DMS53 treated with DMSO at 0.1 percent for 48 hours (cell line): Measurements from ENCODE around the gene SPTB.

Source experiments
- DNase-seq: peaks from one replicate; lab custom pipeline; 2025; ENCODE audit not compliant: unreplicated experiment; lab: John Stamatoyannopoulos, UW

The SPTB gene

GRCh38 chr14:64732536-64733120 lies 147.1 kb downstream of the SPTB start:
- DNase-seq = no peak

DNA sequence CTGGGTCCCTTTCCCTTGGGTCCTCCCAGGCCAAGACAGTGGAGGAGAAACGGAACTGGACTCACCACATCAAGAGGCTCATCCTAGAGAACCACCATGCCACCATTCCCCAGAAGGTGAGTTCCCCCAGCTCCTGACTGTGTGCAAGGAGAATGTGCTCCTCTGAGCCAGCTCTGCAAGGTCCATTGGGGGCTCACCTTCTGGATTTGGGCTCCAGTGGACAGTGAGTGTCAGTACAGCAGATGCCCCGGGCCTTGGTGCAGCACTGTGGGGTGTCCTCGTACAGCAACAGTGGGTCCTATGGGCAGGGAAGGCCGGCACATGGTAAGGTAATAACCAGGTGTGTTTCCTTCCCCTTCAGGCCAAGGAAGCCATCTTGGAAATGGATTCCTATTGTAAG lies 147.6 kb downstream of the SPTB start:
- DNase-seq = no peak

DNA sequence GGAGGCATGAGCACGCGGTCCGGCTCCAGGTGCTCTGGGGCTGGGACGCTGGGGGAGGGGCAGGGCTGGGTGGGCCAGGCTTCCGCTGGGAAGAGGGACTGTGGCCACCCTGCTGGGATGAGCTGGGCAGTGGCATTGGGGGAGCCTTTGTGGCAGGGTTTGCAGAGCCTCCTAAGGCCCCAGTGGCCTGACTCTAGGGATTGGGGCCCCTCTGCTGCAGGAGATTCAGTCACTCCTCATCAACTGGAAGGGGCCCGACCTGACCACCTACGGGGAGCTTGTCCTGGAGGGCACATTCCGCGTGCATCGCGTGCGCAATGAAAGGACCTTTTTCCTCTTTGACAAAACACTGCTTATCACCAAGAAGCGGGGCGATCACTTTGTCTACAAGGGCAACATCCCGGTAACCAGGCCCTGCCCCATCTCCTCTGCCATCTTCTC lies 148.5 kb downstream of the SPTB start:
- no peak for DNase-seq

DNA sequence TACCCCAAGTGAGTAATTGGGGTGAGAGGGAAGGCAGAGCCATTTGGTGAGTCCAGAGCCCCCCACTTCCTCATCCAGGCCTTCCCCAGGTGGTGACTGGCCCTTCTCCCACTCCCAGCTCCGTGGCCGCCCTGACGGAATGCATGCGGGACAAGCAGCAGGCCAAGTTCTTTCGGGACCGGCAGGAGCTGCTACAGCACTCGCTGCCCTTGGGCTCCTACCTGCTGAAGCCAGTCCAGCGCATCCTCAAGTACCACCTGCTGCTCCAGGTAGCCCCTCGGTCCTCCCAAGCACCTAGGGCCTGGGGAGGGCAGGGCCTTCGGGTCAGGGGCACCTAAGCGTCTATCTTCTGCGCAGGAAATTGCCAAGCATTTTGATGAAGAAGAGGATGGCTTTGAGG lies 149.0 kb downstream of the SPTB start:
- DNase-seq = no peak

DNA sequence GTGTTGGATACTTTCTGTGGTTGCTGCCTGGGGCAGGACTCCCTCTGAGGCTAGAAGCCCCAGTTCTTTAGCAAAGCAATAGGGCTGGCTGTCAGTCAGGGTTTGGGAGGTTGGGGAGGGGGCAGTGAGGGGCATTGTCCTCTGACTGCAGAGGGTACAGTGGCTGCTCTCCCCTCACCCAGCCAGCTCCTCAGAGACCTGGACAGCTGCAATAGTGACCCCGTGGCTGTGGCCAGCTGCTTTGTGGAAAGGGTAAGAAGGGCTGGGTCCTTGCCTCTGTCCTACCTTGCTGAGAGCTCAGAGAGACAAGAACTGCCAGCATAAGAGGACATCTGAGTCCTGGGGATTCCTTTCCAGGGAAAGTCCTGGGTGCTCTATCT lies 149.7 kb downstream of the SPTB start:
- no peak for DNase-seq

DNA sequence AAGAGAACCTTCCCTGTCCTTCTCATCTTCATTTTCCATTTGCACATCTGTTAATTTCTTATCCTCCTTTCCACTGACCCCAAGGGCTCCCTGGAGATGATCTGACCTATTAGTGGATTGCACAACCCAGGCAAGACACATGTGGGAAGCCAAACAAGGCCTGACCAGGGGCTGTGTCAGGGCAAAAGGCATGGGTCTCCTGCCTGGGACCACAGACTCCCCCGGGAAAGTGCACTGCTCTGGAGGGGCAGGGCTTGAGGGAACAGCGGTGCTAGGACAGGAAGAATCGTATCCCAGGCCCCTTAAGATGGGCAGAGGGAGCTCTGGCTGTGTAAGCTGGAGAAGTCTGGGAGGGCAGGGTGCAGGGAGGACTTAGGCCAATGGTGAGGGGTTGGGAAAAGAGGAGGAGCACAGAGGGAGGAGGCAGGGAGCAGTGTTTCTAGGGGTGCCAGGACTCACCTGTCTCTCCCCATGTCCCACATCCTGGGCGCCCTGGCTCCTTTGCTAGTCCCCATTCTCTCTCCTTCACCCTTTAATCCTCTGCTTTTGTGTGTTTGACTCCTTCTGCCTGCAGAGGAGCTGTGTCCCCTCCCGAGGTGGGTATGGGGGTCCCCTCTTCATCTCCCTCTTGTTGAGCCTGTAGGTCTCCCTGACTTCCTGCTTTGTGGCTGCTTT lies 150.2 kb downstream of the SPTB start:
- no peak for DNase-seq

GRCh38 chr14:64728856-64729255 lies 150.9 kb downstream of the SPTB start:
- no peak for DNase-seq

DNA sequence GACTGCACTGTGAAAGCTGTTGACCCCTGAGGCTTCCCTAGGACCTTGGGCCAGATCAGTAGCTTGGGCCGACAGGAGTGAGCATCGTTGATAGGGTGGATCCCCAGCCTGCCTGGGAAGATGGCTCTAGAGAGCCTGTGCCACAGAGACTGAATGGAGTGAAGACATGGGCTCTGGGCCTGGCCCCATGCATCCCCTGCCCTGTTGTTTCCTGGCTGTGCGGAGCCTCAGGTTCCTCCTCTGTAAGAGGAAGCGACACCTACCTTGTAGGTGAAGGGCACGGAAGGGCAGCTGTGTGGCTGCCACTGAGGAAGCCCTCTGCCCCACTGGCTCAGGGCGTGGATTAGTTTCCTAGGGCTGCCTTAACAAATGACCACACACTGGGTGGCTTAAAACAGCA lies 151.6 kb downstream of the SPTB start:
- no peak for DNase-seq

DNA sequence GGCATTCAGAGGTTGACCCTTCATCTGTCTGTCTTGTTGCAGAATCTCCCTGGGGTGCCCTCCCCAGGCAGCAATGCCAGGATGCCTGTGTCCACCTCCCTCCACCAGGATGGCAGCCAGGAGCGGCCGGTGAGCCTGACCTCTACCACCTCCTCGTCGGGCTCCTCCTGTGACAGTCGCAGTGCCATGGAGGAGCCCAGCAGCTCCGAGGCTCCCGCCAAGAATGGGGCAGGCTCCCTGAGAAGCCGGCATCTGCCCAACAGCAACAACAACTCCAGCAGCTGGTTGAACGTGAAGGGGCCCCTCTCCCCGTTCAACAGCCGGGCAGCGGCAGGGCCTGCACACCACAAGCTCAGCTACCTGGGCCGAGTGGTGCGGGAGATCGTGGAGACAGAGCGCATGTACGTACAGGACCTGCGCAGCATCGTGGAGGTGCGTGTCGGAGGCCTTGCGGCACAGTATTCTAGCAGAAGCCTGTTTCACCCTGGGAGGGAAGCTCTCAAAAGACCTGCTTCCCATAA lies 152.1 kb downstream of the SPTB start:
- DNase-seq = no peak

DNA sequence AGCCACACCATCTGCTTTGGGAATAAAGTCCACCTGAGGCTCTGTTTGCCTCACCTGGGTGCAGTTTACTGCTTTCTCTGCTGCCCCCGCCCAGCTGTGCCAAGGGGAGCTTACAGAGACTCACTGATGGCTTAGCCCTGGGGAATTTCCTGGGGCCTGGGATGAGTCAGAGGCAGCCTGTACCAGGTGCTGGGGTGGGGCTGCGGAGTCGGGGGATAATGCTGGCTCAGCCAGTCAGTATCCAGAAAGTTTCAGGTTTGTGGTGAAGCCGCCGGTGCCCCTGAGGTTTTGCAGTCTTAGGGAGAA lies 153.2 kb downstream of the SPTB start:
- peak; percentile 79 for DNase-seq

DNA sequence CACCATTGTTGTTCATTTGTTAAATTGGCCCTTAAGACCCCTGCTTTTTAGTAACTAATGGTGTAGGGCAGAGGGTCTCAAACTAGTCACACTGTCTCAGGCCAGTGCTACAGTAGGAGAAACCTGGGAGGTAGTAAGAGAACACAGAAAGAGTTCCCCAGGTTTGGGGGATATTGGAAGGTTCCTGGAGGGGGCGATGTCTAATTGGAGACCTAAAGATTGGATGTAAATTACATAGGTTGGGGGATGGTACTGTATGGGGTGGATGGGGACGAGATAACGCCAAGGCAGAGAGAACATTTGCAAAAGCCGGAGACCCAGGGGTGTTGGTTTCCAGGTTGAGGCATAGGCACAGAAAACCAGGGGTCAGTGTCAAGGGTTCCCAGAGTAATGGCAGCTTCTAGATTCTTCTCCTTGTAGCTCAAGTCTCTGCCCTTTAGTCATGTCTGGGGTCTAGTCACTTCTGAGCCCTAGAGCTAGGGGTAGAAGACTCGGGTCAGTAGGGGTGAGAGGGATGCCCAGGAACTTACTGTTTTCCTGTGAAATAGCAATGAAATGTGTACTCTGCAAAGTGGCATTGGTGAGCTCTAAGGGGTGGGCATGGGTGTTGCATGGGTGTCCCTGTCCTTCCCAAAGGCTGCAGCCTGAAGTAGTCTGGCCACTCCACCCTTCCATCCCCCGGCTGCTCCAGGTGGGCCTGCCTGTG lies 153.7 kb downstream of the SPTB start:
- no peak for DNase-seq

GRCh38 chr14:64725261-64725815 lies 154.4 kb downstream of the SPTB start:
- no peak for DNase-seq

DNA sequence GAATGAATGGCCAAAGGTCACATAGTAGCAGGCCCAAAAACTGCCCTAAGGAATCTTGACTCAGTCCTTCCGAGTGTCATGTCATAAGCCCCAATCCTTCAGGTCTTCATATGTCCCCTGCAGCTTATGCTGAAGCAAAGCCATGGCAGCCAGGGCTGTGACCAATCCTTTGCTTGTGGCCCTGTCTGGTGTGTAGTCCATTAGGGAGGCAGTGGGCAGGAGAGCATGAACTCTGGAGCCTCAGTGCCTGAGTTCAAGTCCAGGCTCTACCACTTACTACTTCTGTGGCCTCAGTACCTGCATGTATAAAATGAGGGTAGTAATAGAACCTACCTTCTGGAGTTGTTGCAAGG lies 155.2 kb downstream of the SPTB start:
- DNase-seq = no peak

DNA sequence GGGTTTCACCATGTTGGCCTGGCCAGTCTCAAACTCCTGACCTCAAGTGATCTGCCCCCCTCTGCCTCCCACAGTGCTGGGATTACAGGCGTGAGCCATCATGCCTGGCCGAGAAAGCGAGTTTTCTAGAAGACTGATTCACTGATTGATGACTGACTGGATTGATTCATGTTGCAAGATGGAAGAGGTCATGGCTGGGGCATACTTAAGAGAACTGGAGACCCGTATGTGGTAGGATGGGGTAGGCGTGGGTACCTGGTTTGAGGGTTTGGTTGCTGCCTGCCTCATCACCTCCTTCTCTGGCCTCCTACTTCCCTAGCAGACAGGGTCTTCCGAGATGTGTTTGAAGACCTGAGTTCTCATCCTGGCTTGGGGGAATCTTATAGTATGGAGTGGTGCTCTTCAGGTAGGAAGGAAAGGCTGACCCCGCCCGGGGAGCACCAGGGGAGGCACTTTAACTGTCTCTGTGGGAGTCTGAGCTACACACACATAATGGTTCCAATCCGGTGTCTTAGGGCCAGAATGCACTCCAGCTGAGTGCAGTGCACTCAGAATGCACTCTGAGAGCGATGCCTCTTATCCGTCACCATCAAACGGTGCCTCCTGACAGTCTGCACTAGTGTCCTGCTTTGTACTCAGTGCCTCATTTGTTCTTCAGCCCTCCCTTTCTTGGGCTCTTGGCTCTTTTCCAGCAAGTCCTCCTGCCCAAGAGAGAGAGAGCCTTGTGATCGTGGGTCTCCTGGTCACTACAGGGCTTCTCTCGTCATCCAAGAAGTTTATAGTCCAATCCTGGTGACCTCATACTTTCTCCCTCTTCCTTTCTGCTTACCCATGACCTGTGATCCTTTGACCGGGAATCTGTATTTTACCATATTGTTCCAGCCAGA lies 155.8 kb downstream of the SPTB start:
- no peak for DNase-seq

DNA sequence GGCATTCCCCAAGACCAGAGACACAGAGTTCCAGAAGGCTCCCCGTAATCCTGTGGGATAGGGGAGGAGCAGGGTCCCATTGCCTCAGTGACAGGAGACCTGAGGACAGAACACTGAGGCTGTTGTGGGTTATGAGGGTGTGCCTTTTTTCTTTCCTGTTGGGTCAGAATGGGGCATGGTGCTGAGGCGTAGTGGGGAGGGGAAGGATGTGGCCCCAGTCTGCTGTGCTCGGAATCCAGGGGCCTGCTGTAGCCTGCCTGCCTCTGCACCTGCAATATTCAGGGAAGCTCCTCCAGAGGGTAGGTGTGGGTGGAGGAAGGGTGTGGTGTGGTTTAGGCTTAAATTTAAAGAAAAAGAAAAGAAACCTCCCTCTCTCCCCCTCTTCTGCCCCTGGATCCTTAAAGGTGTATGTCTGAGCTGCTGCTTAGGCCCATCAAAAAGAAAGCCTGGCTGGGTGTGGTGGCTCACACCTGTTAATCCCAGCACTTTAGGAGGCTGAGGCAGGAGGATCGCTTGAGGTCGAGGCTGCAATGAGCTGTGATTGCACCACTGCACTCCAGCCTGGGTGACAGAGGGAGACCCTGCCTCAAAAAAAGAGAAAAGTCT lies 156.8 kb downstream of the SPTB start:
- DNase-seq = no peak

GRCh38 chr14:64721899-64722298 lies 157.8 kb downstream of the SPTB start:
- DNase-seq = no peak

GRCh38 chr14:64721391-64721791 lies 158.3 kb downstream of the SPTB start:
- no peak for DNase-seq

GRCh38 chr14:64720131-64720576 lies 159.6 kb downstream of the SPTB start:
- peak; percentile 88 for DNase-seq

GRCh38 chr14:64719601-64720000 lies 160.1 kb downstream of the SPTB start:
- no peak for DNase-seq

- no peak for DNase-seq
Measured at GRCh38 chr14:64718762-64719161, 160.9 kb downstream of the SPTB start.

DNA sequence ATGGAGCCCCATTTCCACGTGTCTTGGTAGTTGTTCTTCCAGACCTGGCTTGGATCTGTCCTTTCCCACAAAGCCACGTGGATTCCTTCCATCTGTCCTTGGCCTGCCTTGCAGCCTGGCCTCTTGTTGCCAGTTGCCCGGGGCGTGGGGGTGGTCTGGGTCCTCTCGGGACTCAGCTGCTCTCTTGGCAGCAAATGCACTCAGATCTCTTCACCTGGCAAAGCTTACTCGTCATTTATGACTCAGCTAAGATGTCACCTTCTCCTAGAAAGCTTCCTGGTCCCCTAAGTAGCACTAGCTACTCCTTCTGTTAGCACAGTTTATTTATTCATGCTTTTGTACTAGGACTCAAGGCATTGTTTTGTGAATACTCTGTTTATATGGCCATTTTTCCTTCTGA lies 161.8 kb downstream of the SPTB start:
- DNase-seq = peak; percentile 70
